IMR-90 (cell line): ENCODE results near the gene CST4. TPM values are rescaled to one million over a fixed set of nuclear protein-coding genes. Genes with fewer than 3 reads are reported as not detected.

ENCODE experiments used
- ATAC-seq: fragments of 200-7000 bp; cut with Tn5 transposase; 2 replicates; pipeline ENCODE4 v1.9.1; 2020; ENCODE audit warnings: low read depth, mild to moderate bottlenecking, moderate library complexity
- BruUV-seq: library from RNA; stranded (reverse); fragments of 400-500 nt; replicated peaks from 2 replicates; lab custom pipeline; 2021; lab: Mats Ljungman, UMichigan
- CTCF ChIA-PET: fragments of 300-600 bp; formaldehyde crosslinking; extraction: SDS; loops from one replicate; lab custom pipeline; 2021; ENCODE audit warnings: antibody characterized with exemption; lab: Yijun Ruan, JAX
- POLR2A ChIA-PET: fragments of 300-600 bp; sonication (Branson Sonifier 250); formaldehyde crosslinking; loops from one replicate; lab custom pipeline; 2022; ENCODE audit warnings: antibody characterized with exemption; ENCODE audit not compliant: unreplicated experiment; lab: Charles Lee
- DNase-seq: peaks from one replicate; pipeline ENCODE4 v3.0.0; 2013
- H2AFZ ChIP-seq: replicated peaks from 2 replicates; pipeline ENCODE3; 2013; ENCODE audit warnings: low read length, mild to moderate bottlenecking; ENCODE audit not compliant: poor library complexity
- H2AK5ac ChIP-seq: 2 replicates; pipeline ENCODE4 v1.6.1; 2013; ENCODE audit warnings: low read depth, low read length, inconsistent platforms
- H2AK9ac ChIP-seq: replicated peaks from 2 replicates; pipeline ENCODE3; 2013; ENCODE audit warnings: mild to moderate bottlenecking, low read depth, low read length, moderate library complexity; ENCODE audit not compliant: poor library complexity
- H2BK120ac ChIP-seq: 2 replicates; pipeline ENCODE4 v1.6.1; 2013; ENCODE audit warnings: low read depth, low read length, inconsistent platforms
- H2BK15ac ChIP-seq: 3 replicates; pipeline ENCODE4 v1.6.1; 2013; ENCODE audit warnings: low read depth, low read length, inconsistent platforms
- H2BK20ac ChIP-seq: 2 replicates; pipeline ENCODE4 v1.6.1; 2013; ENCODE audit warnings: low read depth, mild to moderate bottlenecking, inconsistent platforms, low read length, moderate library complexity
- H2BK5ac ChIP-seq: 2 replicates; pipeline ENCODE4 v1.6.1; 2013; ENCODE audit warnings: mild to moderate bottlenecking, low read depth, low read length, inconsistent platforms; ENCODE audit not compliant: poor library complexity, severe bottlenecking
- H3K14ac ChIP-seq: replicated peaks from 2 replicates; pipeline ENCODE4 v1.6.1; 2013; ENCODE audit warnings: low read depth, low read length, inconsistent platforms
- H3K18ac ChIP-seq: 2 replicates; pipeline ENCODE4 v1.6.1; 2013; ENCODE audit warnings: low read depth, low read length, control low read depth
- H3K23ac ChIP-seq: 2 replicates; pipeline ENCODE4 v1.6.1; 2013; ENCODE audit warnings: low read depth, low read length, inconsistent platforms
- H3K27ac ChIP-seq: 2 replicates; pipeline ENCODE4 v1.5.1; 2013; ENCODE audit warnings: mild to moderate bottlenecking, control low read depth, low read length; ENCODE audit not compliant: insufficient read depth
- H3K27me3 ChIP-seq: 2 replicates; pipeline ENCODE4 v1.6.1; 2013; ENCODE audit warnings: low read length; ENCODE audit not compliant: control insufficient read depth, insufficient read depth
- H3K36me3 ChIP-seq: 2 replicates; pipeline ENCODE4 v1.6.1; 2013; ENCODE audit warnings: low read length, mixed read lengths; ENCODE audit not compliant: control insufficient read depth, insufficient read depth
- H3K4ac ChIP-seq: 2 replicates; pipeline ENCODE4 v1.6.1; 2013; ENCODE audit warnings: low read depth, low read length, inconsistent platforms
- H3K4me1 ChIP-seq: 2 replicates; pipeline ENCODE4 v1.6.1; 2013; ENCODE audit warnings: low read length, mixed read lengths; ENCODE audit not compliant: control insufficient read depth, insufficient read depth
- H3K4me2 ChIP-seq: 2 replicates; pipeline ENCODE4 v1.6.1; 2013; ENCODE audit warnings: low read depth, mild to moderate bottlenecking, control low read depth, low read length, moderate library complexity
- H3K4me3 ChIP-seq: 2 replicates; pipeline ENCODE4 v1.5.1; 2013; ENCODE audit warnings: low read depth, mild to moderate bottlenecking, control low read depth, low read length, moderate library complexity; ENCODE audit not compliant: insufficient read depth
- H3K56ac ChIP-seq: 2 replicates; pipeline ENCODE4 v1.6.1; 2013; ENCODE audit warnings: low read length, inconsistent platforms; ENCODE audit not compliant: insufficient read depth; ENCODE audit errors: extremely low read depth
- H3K79me1 ChIP-seq, 2 experiments: 2 replicates each; pipeline ENCODE4 v1.6.1; 2013; ENCODE audit warnings: low read length in 2 of 2, inconsistent platforms in 1 of 2, low read depth in 1 of 2
- H3K9ac ChIP-seq: 2 replicates; pipeline ENCODE4 v1.6.1; 2013; ENCODE audit warnings: low read depth, low read length, control low read depth
- H3K9me1 ChIP-seq: 2 replicates; pipeline ENCODE4 v1.6.1; 2013; ENCODE audit warnings: low read length, inconsistent platforms; ENCODE audit not compliant: insufficient read depth
- H3K9me3 ChIP-seq: 2 replicates; pipeline ENCODE4 v1.6.1; 2013; ENCODE audit warnings: low read length; ENCODE audit not compliant: control insufficient read depth, insufficient read depth
- H4K20me1 ChIP-seq: 2 replicates; pipeline ENCODE4 v1.6.1; 2013; ENCODE audit warnings: low read length, inconsistent platforms; ENCODE audit not compliant: insufficient read depth
- H4K5ac ChIP-seq: 2 replicates; pipeline ENCODE4 v1.6.1; 2013; ENCODE audit warnings: mild to moderate bottlenecking, low read depth, low read length, control low read depth
- H4K8ac ChIP-seq, 2 experiments: 2 replicates each; pipeline ENCODE4 v1.6.1; 2013; ENCODE audit warnings: low read depth in 2 of 2, low read length in 2 of 2, control low read depth in 1 of 2, inconsistent platforms in 1 of 2
- H4K91ac ChIP-seq: 2 replicates; pipeline ENCODE4 v1.6.1; 2013; ENCODE audit warnings: low read depth, low read length, inconsistent platforms; ENCODE audit not compliant: insufficient read depth
- CEBPB ChIP-seq: IDR thresholded peaks from 2 replicates; pipeline ENCODE4 v1.6.1; 2012; ENCODE audit warnings: low read depth, low read length, improper control_type of control experiment
- CHD1 ChIP-seq: IDR thresholded peaks from 2 replicates; pipeline ENCODE4 v1.6.1; 2012; ENCODE audit warnings: low read depth, low read length, improper control_type of control experiment
- FOS ChIP-seq: fragments of 150-350 bp; IDR thresholded peaks from 2 replicates; pipeline ENCODE4 v1.6.1; 2016; ENCODE audit warnings: low read depth, low read length
- MAZ ChIP-seq: IDR thresholded peaks from 2 replicates; pipeline ENCODE4 v1.6.1; 2012; ENCODE audit warnings: low read depth, mild to moderate bottlenecking, low read length, improper control_type of control experiment, moderate library complexity, borderline replicate concordance
- RCOR1 ChIP-seq: IDR thresholded peaks from 2 replicates; pipeline ENCODE4 v1.6.1; 2012; ENCODE audit warnings: mild to moderate bottlenecking, low read length, improper control_type of control experiment; ENCODE audit not compliant: insufficient replicate concordance
- WGBS, 2 experiments: methylation state at CpG; one replicate each; pipeline versions ENCODE4 v1.1.5 to v1.1.7; 2013; ENCODE audit warnings: missing lambda C conversion rate in 2 of 2; ENCODE audit not compliant: insufficient read length in 1 of 2; ENCODE audit errors: extremely low coverage in 2 of 2; 5-methylcytosine and 5-hydroxymethylcytosine counted together
- dilution Hi-C: fragments of 300-500 bp; cut with HindIII; formaldehyde crosslinking; loops from one replicate; pipeline ENCODE4 v1.14.3; 2018; ENCODE audit warnings: low sequenced_read_pairs; ENCODE audit not compliant: unreplicated experiment
- in situ Hi-C: fragments of 300-500 bp; cut with MboI; formaldehyde crosslinking; loops from 3 replicates; pipeline ENCODE4 v1.14.3; 2019; ENCODE audit warnings: low sequenced_read_pairs, inconsistent platforms, mixed read lengths
- intact Hi-C: fragments of 100-400 bp; cut with micrococcal nuclease; formaldehyde crosslinking; loops from 2 replicates; pipeline ENCODE4 v1.10.0; 2022
- polyA plus RNA-seq, 3 experiments: library from polyadenylated mRNA; depleted of rRNA; stranded (reverse); fragments of >200 nt; gene quantifications; 2 replicates each; pipeline ENCODE4 v1.2.3, GENCODE V29; 2012; ENCODE audit warnings: low replicate concordance in 1 of 3
- total RNA-seq: library from RNA; depleted of rRNA; stranded (reverse); fragments of >200 nt; gene quantifications from 2 replicates; pipeline ENCODE4 v1.2.3, GENCODE V29; 2012
- TF ChIP-seq, protein P1 (sequence below): fragments of 150-350 bp; IDR thresholded peaks from 2 replicates; pipeline ENCODE4 v1.6.1; 2017; ENCODE audit warnings: mild to moderate bottlenecking, antibody characterized with exemption, low read length, low read depth
- TF ChIP-seq, protein P2 (sequence below): conservative IDR thresholded peaks from 2 replicates; pipeline ENCODE4 v1.5.1; 2012; ENCODE audit warnings: mild to moderate bottlenecking, low read depth, low read length, improper control_type of control experiment

CST4 gene
- total and polyA plus RNA-seq, 2 of the 4 experiments (the other 2 are of a cell fraction), result not detected

DNA sequence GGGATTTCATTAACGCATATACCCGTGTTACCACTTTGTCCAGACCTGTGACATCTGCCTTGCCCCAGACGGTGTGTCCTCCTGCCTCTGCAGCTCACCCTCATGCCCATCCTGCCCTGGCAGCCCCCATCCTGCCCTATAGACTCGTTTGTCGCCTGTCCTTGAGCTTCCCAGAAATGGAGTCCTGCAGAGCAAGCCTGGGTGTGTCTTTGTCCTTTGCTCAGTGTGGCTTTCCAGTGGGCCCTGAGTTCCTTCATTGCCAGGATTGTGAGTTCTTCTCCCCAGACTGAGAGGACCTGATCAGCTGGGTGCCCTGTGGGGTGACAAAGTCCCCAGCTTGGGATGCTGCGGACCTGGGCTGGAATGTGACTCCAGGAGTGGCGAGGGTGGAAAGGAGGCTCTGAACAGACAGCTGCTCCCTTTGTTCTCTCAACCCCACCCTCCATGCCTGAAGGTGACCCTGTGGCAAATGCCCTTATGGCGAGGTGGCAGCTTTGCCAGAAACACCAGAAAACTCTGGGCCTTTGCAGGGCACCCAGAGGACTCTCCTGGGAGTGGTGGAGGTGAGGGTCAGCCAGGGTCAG lies 48.7 kb downstream of the CST4 start:
- peaks cover 9% of the 10 kb centered on the region for H3K9me1 ChIP-seq
- no peak overlapping the region for H2AFZ ChIP-seq
- no peak overlapping the region for H3K4me3 ChIP-seq
- peaks cover 2% of the 10 kb centered on the region for H3K36me3 ChIP-seq
- peaks cover 13% of the 10 kb centered on the region for H3K4me1 ChIP-seq
- BruUV-seq, result no TSS peak
- POLR2A ChIA-PET, result no interaction called here
- no peaks in the 10 kb centered on the region for H3K9me3 ChIP-seq
- no peak overlapping the region for H2BK5ac ChIP-seq
- H4K91ac ChIP-seq, result no peak overlapping the region
- H3K79me1 ChIP-seq, result peaks cover 10 to 20% of the 10 kb centered on the region in 2 experiments
- H3K4ac ChIP-seq, result no peak overlapping the region
- H2AK5ac ChIP-seq, result no peak overlapping the region
- H3K14ac ChIP-seq, result no peak overlapping the region
- no peak overlapping the region for H3K4me2 ChIP-seq
- CTCF ChIA-PET, result no interaction called here
- no peak overlapping the region for H3K56ac ChIP-seq
- no peak overlapping the region for H2AK9ac ChIP-seq
- no peak for ATAC-seq
- H2BK20ac ChIP-seq, result no peak overlapping the region
- no peak overlapping the region for H3K23ac ChIP-seq
- no peak overlapping the region for H2BK120ac ChIP-seq
- dilution Hi-C loops, result no loop called here
- H4K20me1 ChIP-seq, result peaks cover 2% of the 10 kb centered on the region
- TF ChIP-seq MAZ, result no peak
- TF ChIP-seq, protein P1, sequence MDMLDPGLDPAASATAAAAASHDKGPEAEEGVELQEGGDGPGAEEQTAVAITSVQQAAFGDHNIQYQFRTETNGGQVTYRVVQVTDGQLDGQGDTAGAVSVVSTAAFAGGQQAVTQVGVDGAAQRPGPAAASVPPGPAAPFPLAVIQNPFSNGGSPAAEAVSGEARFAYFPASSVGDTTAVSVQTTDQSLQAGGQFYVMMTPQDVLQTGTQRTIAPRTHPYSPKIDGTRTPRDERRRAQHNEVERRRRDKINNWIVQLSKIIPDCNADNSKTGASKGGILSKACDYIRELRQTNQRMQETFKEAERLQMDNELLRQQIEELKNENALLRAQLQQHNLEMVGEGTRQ, result no peak
- no peak for TF ChIP-seq CEBPB
- TF ChIP-seq RCOR1, result no peak
- no peak for TF ChIP-seq CHD1
- TF ChIP-seq FOS, result no peak
- TF ChIP-seq, protein P2, sequence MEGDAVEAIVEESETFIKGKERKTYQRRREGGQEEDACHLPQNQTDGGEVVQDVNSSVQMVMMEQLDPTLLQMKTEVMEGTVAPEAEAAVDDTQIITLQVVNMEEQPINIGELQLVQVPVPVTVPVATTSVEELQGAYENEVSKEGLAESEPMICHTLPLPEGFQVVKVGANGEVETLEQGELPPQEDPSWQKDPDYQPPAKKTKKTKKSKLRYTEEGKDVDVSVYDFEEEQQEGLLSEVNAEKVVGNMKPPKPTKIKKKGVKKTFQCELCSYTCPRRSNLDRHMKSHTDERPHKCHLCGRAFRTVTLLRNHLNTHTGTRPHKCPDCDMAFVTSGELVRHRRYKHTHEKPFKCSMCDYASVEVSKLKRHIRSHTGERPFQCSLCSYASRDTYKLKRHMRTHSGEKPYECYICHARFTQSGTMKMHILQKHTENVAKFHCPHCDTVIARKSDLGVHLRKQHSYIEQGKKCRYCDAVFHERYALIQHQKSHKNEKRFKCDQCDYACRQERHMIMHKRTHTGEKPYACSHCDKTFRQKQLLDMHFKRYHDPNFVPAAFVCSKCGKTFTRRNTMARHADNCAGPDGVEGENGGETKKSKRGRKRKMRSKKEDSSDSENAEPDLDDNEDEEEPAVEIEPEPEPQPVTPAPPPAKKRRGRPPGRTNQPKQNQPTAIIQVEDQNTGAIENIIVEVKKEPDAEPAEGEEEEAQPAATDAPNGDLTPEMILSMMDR, result no peak
- intact Hi-C loops, result no loop called here
- H4K8ac ChIP-seq, result no peak overlapping the region
- H3K27ac ChIP-seq, result no peak overlapping the region
- no peak for DNase-seq
- in situ Hi-C loops, result loop anchor here (25.0 kb wide), 2 partner anchors 1622 to 1772 kb away; partner anchors contain the start of gene GINS1
- H4K5ac ChIP-seq, result no peak overlapping the region
- H3K27me3 ChIP-seq, result no peaks in the 10 kb centered on the region
- no peak overlapping the region for H3K9ac ChIP-seq
- WGBS, 2 experiments, result no CpG with 5 or more reads among the region's 8 CpGs
- H3K18ac ChIP-seq, result no peak overlapping the region
- no peak overlapping the region for H2BK15ac ChIP-seq
